ENCODE results near the gene PLCB1.

PLCB1 gene

GRCh38 chr20:8355453-8355852 lies 223.4 kb downstream of the PLCB1 start:
- H3K4me3 ChIP-seq (ENCODE audit: low read depth, low read length) = no peak overlapping the region
- no peak for TF ChIP-seq CTCF (IDR thresholded peaks at IDR 0.05; ENCODE audit: low read depth, low read length)

GRCh38 chr20:8356806-8357205 lies 224.7 kb downstream of the PLCB1 start:
- H3K4me3 ChIP-seq (ENCODE audit: low read depth, low read length) = no peak overlapping the region

GRCh38 chr20:8357703-8358102 lies 225.6 kb downstream of the PLCB1 start:
- H3K4me3 ChIP-seq (ENCODE audit: low read depth, low read length) = no peak overlapping the region

More at GRCh38 chr20:8356806-8357205, 224.7 kb downstream of the PLCB1 start:
- no peak for TF ChIP-seq CTCF (IDR thresholded peaks at IDR 0.05; ENCODE audit: low read depth, low read length)

GRCh38 chr20:8360035-8360434 lies 228.0 kb downstream of the PLCB1 start:
- H3K4me3 ChIP-seq (ENCODE audit: low read depth, low read length) = no peak overlapping the region
- TF ChIP-seq CTCF (IDR thresholded peaks at IDR 0.05; ENCODE audit: low read depth, low read length) = no peak

More at GRCh38 chr20:8357703-8358102, 225.6 kb downstream of the PLCB1 start:
- no peak for TF ChIP-seq CTCF (IDR thresholded peaks at IDR 0.05; ENCODE audit: low read depth, low read length)

- TF ChIP-seq CTCF (IDR thresholded peaks at IDR 0.05; ENCODE audit: low read depth, low read length) = no peak
- H3K4me3 ChIP-seq (ENCODE audit: low read depth, low read length) = no peak overlapping the region
Measured at GRCh38 chr20:8361006-8361652, 229.1 kb downstream of the PLCB1 start.

- H3K4me3 ChIP-seq (ENCODE audit: low read depth, low read length) = no peak overlapping the region
- TF ChIP-seq CTCF (IDR thresholded peaks at IDR 0.05; ENCODE audit: low read depth, low read length) = no peak
Measured at GRCh38 chr20:8361779-8362178, 229.7 kb downstream of the PLCB1 start.

GRCh38 chr20:8362457-8362856 lies 230.4 kb downstream of the PLCB1 start:
- no peak for TF ChIP-seq CTCF (IDR thresholded peaks at IDR 0.05; ENCODE audit: low read depth, low read length)
- no peak overlapping the region for H3K4me3 ChIP-seq (ENCODE audit: low read depth, low read length)
